ENCODE measurements around the gene MEIOB.

The MEIOB gene

DNA sequence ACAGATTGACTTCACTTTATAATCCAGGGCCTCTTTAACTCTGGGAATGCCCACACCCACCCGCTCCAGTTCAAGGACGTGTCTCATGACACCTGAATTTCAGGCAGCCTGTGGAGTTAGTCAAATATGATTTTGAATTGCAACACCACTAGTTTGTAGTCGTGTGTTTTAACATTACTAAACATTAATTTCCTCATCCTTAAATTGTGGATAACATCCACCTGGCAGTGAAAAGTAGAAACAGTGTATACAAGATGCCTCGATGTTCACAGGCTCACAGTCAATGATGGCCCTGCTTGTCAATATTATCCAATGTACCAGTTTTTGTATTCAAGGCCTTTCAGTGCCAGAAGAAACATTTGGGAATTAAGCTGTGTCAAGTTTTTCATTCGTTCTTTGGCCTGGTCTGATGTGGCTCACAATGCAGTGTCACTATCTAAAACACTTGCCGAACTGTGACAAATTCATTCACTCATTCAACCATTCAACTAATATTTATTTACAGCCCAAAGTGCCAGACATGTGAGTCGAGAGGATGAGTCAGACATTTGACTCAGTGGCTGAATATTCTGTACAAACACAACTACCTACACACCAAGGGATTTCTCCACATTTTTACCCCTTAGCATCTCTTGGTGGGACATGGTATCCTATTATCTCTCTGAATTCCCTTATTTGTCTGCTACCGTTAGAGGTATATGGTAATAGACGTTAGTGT is 1.4 kb downstream of the MEIOB start:
- Histone ChIP-seq H3K4me2 (ENCODE audit: low read length) (no peak overlapping the region), H3K27ac (ENCODE audit: low read length) (no peak overlapping the region), H3K27me3 (ENCODE audit: low read depth, low read length) (peaks cover 7% of the 10 kb centered on the region; the same call in 1 of the 2 replicates), H3K4me1 (ENCODE audit: low read length) (0 out of 2 replicates have a peak, but pooled peaks cover 3% of the 10 kb centered on the region), H3K79me2 (ENCODE audit: low read length) (no peaks in the 10 kb centered on the region), H2AFZ (ENCODE audit: low read depth, low read length) (no peak overlapping the region), H3K9me3 (ENCODE audit: insufficient read depth, low read length) (no peaks in the 10 kb centered on the region), H3K36me3 (replicated peaks; ENCODE audit: low read depth, low read length) (no peaks in the 10 kb centered on the region), H3K4me3 (ENCODE audit: low read length) (no peak overlapping the region), H4K20me1 (ENCODE audit: insufficient read depth, low read length) (no peaks in the 10 kb centered on the region), H3K9ac (ENCODE audit: low read length) (no peak overlapping the region)
- TF ChIP-seq, protein P1, sequence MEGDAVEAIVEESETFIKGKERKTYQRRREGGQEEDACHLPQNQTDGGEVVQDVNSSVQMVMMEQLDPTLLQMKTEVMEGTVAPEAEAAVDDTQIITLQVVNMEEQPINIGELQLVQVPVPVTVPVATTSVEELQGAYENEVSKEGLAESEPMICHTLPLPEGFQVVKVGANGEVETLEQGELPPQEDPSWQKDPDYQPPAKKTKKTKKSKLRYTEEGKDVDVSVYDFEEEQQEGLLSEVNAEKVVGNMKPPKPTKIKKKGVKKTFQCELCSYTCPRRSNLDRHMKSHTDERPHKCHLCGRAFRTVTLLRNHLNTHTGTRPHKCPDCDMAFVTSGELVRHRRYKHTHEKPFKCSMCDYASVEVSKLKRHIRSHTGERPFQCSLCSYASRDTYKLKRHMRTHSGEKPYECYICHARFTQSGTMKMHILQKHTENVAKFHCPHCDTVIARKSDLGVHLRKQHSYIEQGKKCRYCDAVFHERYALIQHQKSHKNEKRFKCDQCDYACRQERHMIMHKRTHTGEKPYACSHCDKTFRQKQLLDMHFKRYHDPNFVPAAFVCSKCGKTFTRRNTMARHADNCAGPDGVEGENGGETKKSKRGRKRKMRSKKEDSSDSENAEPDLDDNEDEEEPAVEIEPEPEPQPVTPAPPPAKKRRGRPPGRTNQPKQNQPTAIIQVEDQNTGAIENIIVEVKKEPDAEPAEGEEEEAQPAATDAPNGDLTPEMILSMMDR (IDR thresholded peaks at IDR 0.05; ENCODE audit: low read depth, low read length), result no peak
- no peak for TF ChIP-seq EZH2phosphoT487 (IDR thresholded peaks at IDR 0.05; ENCODE audit: low read depth)

DNA sequence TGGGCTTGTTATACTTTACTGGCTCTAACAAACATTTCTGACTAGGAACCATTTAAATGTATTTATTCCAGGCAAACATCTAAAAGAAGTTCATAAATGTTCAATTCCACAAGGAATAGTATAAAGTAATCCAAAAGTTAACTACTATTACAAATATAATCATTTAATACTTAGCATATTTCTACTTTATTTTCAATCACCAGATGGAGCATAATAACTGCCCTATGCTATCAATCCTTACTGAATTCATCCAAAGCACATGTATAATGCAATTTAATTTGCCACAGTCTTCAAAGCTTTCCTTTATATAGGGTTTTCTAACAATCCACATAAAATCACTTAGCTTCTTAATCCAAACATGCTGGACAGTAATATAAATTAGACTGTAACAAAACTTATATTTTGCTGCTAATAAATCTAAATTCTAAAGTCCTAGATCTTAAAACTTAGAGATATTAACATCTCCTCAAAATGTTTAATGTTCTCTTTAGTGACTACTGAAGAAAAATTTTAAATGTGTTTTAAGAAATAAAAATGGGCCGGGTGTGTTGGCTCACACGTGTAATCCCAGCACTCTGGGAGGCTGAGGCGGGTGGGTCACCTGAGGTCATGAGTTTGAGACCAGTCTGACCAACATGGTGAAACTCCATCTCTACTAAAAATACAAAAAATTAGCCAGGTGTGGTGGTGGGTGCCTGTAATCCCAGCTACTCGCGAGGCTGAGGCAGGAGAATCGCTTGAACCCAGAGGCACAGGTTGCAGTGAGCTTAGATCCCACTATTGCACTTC is 5.9 kb downstream of the MEIOB start:
- Histone ChIP-seq H3K36me3 (replicated peaks; ENCODE audit: low read depth, low read length) (no peaks in the 10 kb centered on the region), H2AFZ (ENCODE audit: low read depth, low read length) (no peak overlapping the region), H3K79me2 (ENCODE audit: low read length) (no peaks in the 10 kb centered on the region), H3K27ac (ENCODE audit: low read length) (no peak overlapping the region), H3K27me3 (ENCODE audit: low read depth, low read length) (peaks cover 10% of the 10 kb centered on the region; the same call in 1 of the 2 replicates), H3K4me2 (ENCODE audit: low read length) (no peak overlapping the region), H3K9ac (ENCODE audit: low read length) (no peak overlapping the region), H4K20me1 (ENCODE audit: insufficient read depth, low read length) (no peaks in the 10 kb centered on the region), H3K4me3 (ENCODE audit: low read length) (no peak overlapping the region), H3K9me3 (ENCODE audit: insufficient read depth, low read length) (no peaks in the 10 kb centered on the region), H3K4me1 (ENCODE audit: low read length) (peaks cover 8% of the 10 kb centered on the region; the same call in 1 of the 2 replicates)
- TF ChIP-seq, protein P1 (IDR thresholded peaks at IDR 0.05; ENCODE audit: low read depth, low read length), result no peak

DNA sequence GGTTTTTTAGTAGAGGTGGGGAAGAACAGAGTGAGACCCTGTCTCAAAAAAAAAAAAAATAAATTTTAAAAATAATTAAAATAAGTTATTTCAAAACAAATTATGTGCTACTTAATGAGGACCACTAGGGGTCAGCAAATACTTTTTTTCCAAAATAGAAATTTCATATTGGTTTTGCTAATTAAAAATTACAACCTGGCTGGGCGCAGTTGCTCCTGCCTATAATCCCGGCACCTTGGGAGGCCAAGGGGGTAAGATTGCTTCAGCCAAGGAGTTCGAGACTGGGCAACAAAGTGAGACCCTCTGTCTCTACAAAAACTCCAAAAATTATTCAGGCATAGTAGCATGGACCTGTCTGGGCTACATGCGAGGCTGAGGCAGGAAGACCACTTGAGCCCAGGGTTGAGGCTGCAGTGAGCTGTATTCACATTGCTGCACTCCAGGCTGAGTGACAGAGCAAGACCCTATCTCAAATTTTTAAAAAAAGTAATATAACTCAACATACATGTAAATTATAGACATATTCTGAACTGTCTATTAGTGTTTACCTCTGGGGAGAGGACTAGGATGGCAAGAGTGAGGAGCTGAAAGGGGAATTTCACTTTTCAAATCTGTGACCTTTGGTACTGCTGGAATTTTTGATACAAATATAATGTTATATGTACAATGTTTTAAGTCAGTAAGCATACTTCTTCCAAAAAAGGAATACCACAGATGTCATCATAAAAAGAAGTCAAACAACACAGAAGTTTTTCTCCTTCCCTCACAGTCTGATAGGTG is 8.1 kb downstream of the MEIOB start:
- Histone ChIP-seq H3K4me3 (ENCODE audit: low read length) (no peak overlapping the region; the same call in 1 of the 2 replicates), H3K27me3 (ENCODE audit: low read depth, low read length) (peaks cover 27% of the 10 kb centered on the region), H3K4me2 (ENCODE audit: low read length) (peak overlapping the region; percentile 46), H3K27ac (ENCODE audit: low read length) (no peak overlapping the region), H3K36me3 (replicated peaks; ENCODE audit: low read depth, low read length) (no peaks in the 10 kb centered on the region), H2AFZ (ENCODE audit: low read depth, low read length) (no peak overlapping the region), H3K4me1 (ENCODE audit: low read length) (peaks cover 8% of the 10 kb centered on the region; the same call in 1 of the 2 replicates), H3K79me2 (ENCODE audit: low read length) (no peaks in the 10 kb centered on the region), H3K9ac (ENCODE audit: low read length) (no peak overlapping the region), H3K9me3 (ENCODE audit: insufficient read depth, low read length) (no peaks in the 10 kb centered on the region), H4K20me1 (ENCODE audit: insufficient read depth, low read length) (no peaks in the 10 kb centered on the region)
- TF ChIP-seq, protein P1 (IDR thresholded peaks at IDR 0.05; ENCODE audit: low read depth, low read length), result peak; percentile 42
- TF ChIP-seq EZH2phosphoT487 (IDR thresholded peaks at IDR 0.05; ENCODE audit: low read depth), result no peak

Data from OCI-LY3 (cell line).